ENCODE data around the gene TELO2.

TELO2 gene

GRCh38 chr16:1456951-1457350, 36.2 kb upstream of the TELO2 start (continued):
- TF ChIP-seq POU6F1 (CRISPR knock-in tag; IDR thresholded peaks at IDR 0.05; ENCODE audit: borderline replicate concordance, low read depth), result no peak
- no peak for TF ChIP-seq ISL1 (CRISPR knock-in tag; IDR thresholded peaks at IDR 0.05)
- TF ChIP-seq CSDC2 (CRISPR knock-in tag; IDR thresholded peaks at IDR 0.05), result no peak

- TF ChIP-seq GLIS3 (CRISPR knock-in tag; IDR thresholded peaks at IDR 0.05), result no peak
- ATAC-seq, result no peak
These were observed 35.5 kb upstream of the TELO2 start for GRCh38 chr16:1457489-1458245.

GRCh38 chr16:1458336-1458976, 34.7 kb upstream of the TELO2 start:
- no peak for ATAC-seq
- TF ChIP-seq ZFP3 (CRISPR knock-in tag; IDR thresholded peaks at IDR 0.05), result no peak
- TF ChIP-seq SNAI2 (CRISPR knock-in tag; IDR thresholded peaks at IDR 0.05), result no peak
- TF ChIP-seq ZNF8 (CRISPR knock-in tag; IDR thresholded peaks at IDR 0.05), result no peak
- TF ChIP-seq TOX (CRISPR knock-in tag; IDR thresholded peaks at IDR 0.05; ENCODE audit: borderline replicate concordance), result no peak
- no peak for TF ChIP-seq CSDC2 (CRISPR knock-in tag; IDR thresholded peaks at IDR 0.05)
- no peak for TF ChIP-seq OSR1 (CRISPR knock-in tag; IDR thresholded peaks at IDR 0.05)
- no peak for TF ChIP-seq ISL1 (CRISPR knock-in tag; IDR thresholded peaks at IDR 0.05)

- ATAC-seq, result no peak
- TF ChIP-seq TOX (CRISPR knock-in tag; IDR thresholded peaks at IDR 0.05; ENCODE audit: borderline replicate concordance) (no peak), ZNF8 (CRISPR knock-in tag; IDR thresholded peaks at IDR 0.05) (no peak), GLIS3 (CRISPR knock-in tag; IDR thresholded peaks at IDR 0.05) (no peak), ESRRG (CRISPR knock-in tag; IDR thresholded peaks at IDR 0.05) (no peak), ZFP3 (CRISPR knock-in tag; IDR thresholded peaks at IDR 0.05) (no peak), SNAI2 (CRISPR knock-in tag; IDR thresholded peaks at IDR 0.05) (no peak), RARB (CRISPR knock-in tag; IDR thresholded peaks at IDR 0.05) (no peak), ZFP30 (CRISPR knock-in tag; IDR thresholded peaks at IDR 0.05) (no peak), BACH2 (CRISPR knock-in tag; IDR thresholded peaks at IDR 0.05; ENCODE audit: borderline replicate concordance) (no peak), PPARA (CRISPR knock-in tag; IDR thresholded peaks at IDR 0.05; ENCODE audit: borderline replicate concordance) (no peak), ISL1 (CRISPR knock-in tag; IDR thresholded peaks at IDR 0.05) (no peak), ARNTL (CRISPR knock-in tag; IDR thresholded peaks at IDR 0.05; ENCODE audit: borderline replicate concordance, low read depth) (no peak), OSR1 (CRISPR knock-in tag; IDR thresholded peaks at IDR 0.05) (no peak), ZNF565 (CRISPR knock-in tag; conservative IDR thresholded peaks at IDR 0.05; ENCODE audit: low read depth) (no peak)
These were observed 34.2 kb upstream of the TELO2 start for GRCh38 chr16:1458977-1459341.

- no peak for TF ChIP-seq ARNTL (CRISPR knock-in tag; IDR thresholded peaks at IDR 0.05; ENCODE audit: borderline replicate concordance, low read depth)
- no peak for TF ChIP-seq CREB5 (CRISPR knock-in tag; IDR thresholded peaks at IDR 0.05; ENCODE audit: low read depth)
- no peak for TF ChIP-seq ZFP30 (CRISPR knock-in tag; IDR thresholded peaks at IDR 0.05)
- no peak for TF ChIP-seq ESRRG (CRISPR knock-in tag; IDR thresholded peaks at IDR 0.05)
- no peak for TF ChIP-seq PPARA (CRISPR knock-in tag; IDR thresholded peaks at IDR 0.05; ENCODE audit: borderline replicate concordance)
- TF ChIP-seq CSRNP3 (CRISPR knock-in tag; IDR thresholded peaks at IDR 0.05), result no peak
- TF ChIP-seq OSR1 (CRISPR knock-in tag; IDR thresholded peaks at IDR 0.05), result no peak
- TF ChIP-seq ZNF8 (CRISPR knock-in tag; IDR thresholded peaks at IDR 0.05), result no peak
- no peak for ATAC-seq
These were observed 33.2 kb upstream of the TELO2 start for GRCh38 chr16:1459967-1460366.

- TF ChIP-seq CSDC2 (CRISPR knock-in tag; IDR thresholded peaks at IDR 0.05) (no peak), ZC3H10 (CRISPR knock-in tag; IDR thresholded peaks at IDR 0.05) (no peak), PATZ1 (CRISPR knock-in tag; IDR thresholded peaks at IDR 0.05; ENCODE audit: borderline replicate concordance) (no peak), ARNTL (CRISPR knock-in tag; IDR thresholded peaks at IDR 0.05; ENCODE audit: borderline replicate concordance, low read depth) (no peak), RARB (CRISPR knock-in tag; IDR thresholded peaks at IDR 0.05) (no peak), BACH2 (CRISPR knock-in tag; IDR thresholded peaks at IDR 0.05; ENCODE audit: borderline replicate concordance) (no peak), CREB5 (CRISPR knock-in tag; IDR thresholded peaks at IDR 0.05; ENCODE audit: low read depth) (no peak), SNAI2 (CRISPR knock-in tag; IDR thresholded peaks at IDR 0.05) (no peak), ZFP30 (CRISPR knock-in tag; IDR thresholded peaks at IDR 0.05) (no peak), ESRRG (CRISPR knock-in tag; IDR thresholded peaks at IDR 0.05) (no peak), OSR1 (CRISPR knock-in tag; IDR thresholded peaks at IDR 0.05) (no peak), TOX (CRISPR knock-in tag; IDR thresholded peaks at IDR 0.05; ENCODE audit: borderline replicate concordance) (no peak), PPARA (CRISPR knock-in tag; IDR thresholded peaks at IDR 0.05; ENCODE audit: borderline replicate concordance) (no peak)
- no peak for ATAC-seq
These were observed 32.5 kb upstream of the TELO2 start for GRCh38 chr16:1460602-1461138.
